HG03097 (cell line): ENCODE measurements around the gene TTLL9.

Experiments used
- ATAC-seq: cut with Tn5 transposase; IDR thresholded peaks from one replicate; pipeline ENCODE4 v1.9.1; 2021; ENCODE audit not compliant: unreplicated experiment, low FRiP score

The TTLL9 gene

GRCh38 chr20:31872406-31872805 lies 2.0 kb downstream of the TTLL9 start:
- ATAC-seq: no peak

DNA sequence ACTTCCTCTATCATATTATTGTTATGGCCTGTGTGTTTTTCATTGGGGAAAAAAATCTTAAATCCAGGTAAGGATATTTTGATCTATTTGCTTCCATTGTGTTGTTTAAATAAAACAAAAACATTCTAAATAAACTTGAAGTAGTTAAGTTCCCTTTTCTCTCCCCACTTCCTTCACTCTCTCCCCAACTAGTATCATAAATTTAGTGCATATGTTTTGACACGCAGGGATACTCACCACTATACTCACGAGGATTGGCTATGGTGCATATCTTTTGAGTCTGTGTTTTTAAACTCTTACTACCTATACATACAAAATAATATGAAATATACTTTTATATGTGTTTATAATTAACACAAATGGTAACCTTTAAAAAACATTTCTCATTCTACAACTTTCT lies 5.2 kb downstream of the TTLL9 start:
- ATAC-seq: no peak

- ATAC-seq: no peak
Measured at GRCh38 chr20:31877684-31878083, 7.2 kb downstream of the TTLL9 start.

- ATAC-seq: peak; percentile 62
Measured at GRCh38 chr20:31879143-31879987, 8.9 kb downstream of the TTLL9 start.

DNA sequence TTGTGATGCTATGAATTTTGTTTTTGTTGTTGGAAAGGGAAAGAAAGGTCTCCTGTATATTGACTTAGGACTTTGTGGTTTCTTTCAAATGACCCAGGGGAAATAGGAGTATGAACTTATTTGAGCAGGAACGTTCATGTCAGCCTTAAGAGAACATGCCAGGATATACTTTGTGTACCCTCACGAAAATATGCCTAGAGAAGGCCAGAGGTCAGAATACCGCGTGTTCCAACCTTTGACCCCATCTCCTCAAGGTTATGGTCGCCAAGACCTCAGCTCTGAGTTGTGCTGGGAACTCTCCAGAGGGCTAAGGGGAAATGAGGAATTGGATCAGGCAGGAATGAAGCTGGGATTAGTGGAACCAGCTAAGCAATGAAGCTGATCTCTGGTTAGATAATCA lies 11.5 kb downstream of the TTLL9 start:
- no peak for ATAC-seq

DNA sequence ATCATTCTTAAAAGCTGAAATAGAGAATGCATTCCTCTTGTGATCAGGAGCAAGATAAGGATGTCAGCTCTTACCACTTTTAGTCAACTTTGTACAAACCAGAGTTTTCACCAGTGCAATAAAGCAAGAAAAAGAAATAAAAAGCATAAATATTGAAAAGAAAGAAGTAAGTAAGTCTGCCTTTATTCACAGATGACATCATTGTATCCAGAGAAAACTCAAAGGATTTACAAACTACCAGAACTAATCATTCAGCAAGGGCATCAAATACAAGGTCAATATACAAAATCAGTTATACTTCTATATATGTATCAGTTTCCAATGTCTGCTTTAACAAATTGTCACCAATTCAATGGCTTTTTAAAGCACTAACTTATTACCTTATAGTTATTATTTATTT lies 13.4 kb downstream of the TTLL9 start:
- ATAC-seq: no peak

- no peak for ATAC-seq
Measured at GRCh38 chr20:31890646-31891045, 20.2 kb downstream of the TTLL9 start.

- ATAC-seq: peak; percentile 83
Measured at GRCh38 chr20:31894980-31895675, 24.7 kb downstream of the TTLL9 start.

DNA sequence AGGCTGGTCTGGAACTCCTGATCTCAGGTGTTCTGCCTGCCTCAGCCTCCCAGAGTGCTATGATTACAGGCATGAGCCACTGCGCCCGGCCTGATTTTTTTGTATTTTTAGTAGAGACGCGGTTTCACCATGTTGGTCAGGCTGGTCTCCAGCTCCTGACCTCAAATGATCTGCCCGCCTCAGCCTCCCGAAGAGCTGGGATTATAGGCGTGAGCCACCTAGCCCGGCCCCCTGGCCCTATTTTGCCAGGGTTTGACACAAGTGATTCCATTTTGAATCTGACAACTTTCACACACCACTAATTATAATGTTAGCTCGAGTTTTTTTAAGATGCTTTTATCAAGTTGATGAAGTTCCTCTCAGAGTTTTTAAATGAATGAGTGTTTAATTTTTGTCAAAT lies 25.6 kb downstream of the TTLL9 start:
- ATAC-seq: no peak

- ATAC-seq: no peak
Measured at GRCh38 chr20:31897541-31897940, 27.1 kb downstream of the TTLL9 start.

DNA sequence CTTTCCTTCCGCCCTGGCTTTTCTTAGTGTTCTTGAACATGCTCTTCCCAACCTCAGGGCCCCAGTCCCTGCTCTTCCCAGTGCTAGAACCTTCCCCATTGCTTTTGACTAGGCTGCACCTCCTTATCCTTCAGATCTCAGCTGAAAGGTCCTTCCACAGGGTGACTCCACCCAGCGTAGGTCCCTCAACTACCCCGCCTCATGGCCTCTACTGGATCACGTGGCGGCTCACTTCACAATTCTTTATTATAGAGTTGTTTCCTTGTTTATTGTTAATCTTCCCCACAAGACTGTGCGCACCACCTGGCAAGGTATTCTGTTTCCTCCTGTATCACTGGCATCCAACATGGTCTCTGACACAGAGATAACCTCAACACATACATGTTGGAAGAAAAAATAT lies 31.2 kb downstream of the TTLL9 start:
- no peak for ATAC-seq

GRCh38 chr20:31903627-31904386 lies 33.4 kb downstream of the TTLL9 start:
- no peak for ATAC-seq

DNA sequence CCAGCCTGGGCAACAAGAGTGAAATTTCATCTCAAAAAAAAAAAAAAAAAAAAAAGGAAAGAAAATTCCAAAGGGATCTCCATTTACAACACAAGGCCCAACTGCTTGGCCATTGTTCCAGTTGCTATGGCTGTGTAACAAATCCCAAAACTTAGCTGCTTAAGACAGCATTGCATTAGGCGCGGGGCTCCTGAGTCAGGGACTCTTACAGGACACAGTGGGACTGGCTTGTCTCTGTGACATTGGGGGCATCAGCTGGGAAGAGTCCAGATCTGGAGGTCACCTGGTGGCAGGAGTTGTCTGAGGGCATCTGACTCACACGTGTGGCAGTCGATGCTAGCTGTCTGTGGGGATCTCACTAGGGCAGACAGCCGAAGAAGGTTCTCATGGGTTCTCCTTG lies 35.6 kb downstream of the TTLL9 start:
- ATAC-seq: no peak

GRCh38 chr20:31907046-31907445 lies 36.6 kb downstream of the TTLL9 start:
- ATAC-seq: no peak

DNA sequence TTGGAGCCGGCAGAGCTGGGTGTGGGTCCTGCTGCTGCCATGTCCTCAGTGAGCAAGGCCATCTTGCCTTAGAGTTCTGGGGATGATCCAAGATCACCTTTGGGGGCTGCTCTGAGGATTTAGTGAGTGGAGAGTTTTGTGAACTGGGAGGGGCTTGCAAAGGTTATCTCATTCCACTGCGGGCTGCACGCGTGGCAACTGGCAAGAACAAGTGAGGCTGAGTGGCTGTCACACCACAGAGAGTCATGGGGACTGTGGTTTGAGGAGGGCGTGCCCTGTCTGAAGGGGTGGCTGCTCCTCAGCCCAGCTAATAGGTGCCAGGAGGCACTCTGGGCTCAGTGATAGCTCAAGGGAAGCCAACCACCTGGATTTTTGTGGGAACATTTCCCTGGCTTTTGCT lies 37.6 kb downstream of the TTLL9 start:
- ATAC-seq: no peak

DNA sequence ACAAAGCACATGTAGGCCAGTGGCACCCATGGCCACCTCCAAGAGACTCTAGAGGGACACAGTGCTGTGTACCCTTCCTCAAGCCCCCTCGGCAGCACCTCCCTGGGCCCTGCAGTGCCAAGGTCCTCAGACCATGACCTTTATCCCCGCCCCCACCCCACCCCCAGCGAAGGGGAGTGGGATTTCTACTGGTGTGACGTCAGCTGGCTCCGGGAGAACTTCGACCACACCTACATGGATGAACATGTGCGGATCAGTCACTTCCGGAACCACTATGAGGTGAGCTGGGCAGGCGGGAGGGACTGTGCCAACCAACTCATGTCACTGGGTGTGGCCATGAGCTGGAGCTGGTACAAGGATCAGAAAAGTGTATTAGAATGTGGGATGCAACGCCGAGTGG lies 38.0 kb downstream of the TTLL9 start:
- ATAC-seq: no peak

GRCh38 chr20:31909253-31910070 lies 39.0 kb downstream of the TTLL9 start:
- ATAC-seq: no peak

- ATAC-seq: no peak
Measured at GRCh38 chr20:31910071-31910803, 39.8 kb downstream of the TTLL9 start.

GRCh38 chr20:31913431-31914157 lies 43.2 kb downstream of the TTLL9 start:
- ATAC-seq: no peak
